EH (cell line): ENCODE results near the gene POLR3GL.

Source experiments
- DNase-seq: peaks from one replicate; pipeline ENCODE4 v3.0.0-alpha.2; 2015; ENCODE audit warnings: low read depth

POLR3GL gene

DNA sequence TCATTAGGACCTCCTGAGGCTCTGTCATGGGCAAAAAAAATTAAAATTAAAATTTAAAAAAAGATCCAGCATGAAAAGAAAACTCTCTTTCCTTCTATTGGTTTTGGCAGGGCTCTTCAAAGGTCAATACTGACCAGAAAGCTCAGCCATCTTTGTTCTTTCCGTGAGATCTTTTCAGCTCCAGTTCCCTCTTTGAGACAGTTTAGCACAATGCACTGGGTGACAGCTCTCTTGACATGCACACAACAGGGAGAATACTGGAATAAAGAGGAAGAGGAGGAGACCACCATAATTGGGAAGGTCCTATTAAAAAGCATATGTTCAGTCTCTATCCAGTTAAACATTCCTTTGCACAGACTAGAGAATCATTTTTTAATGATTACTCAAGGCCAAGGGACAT, 13.0 kb upstream of the POLR3GL start:
- DNase-seq = no peak

DNA sequence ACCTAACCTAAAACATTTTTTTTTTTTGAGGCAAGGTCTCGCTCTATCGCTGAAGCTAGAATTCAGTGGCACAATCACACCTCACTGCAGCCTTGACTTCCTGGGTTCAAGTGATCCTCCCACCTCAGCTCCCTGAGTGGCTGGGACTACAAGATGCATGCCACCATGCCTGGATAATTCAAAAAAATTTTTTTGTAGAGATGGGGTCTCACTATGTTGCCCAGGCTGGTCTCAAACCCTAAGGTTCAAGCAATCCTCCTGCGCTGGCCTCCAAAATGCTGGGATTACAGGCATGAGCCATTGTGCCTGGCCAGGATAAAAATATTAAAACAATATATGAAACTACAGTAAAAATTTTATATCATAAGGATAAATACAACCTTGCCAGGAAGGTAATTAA, 11.6 kb upstream of the POLR3GL start:
- no peak for DNase-seq

DNA sequence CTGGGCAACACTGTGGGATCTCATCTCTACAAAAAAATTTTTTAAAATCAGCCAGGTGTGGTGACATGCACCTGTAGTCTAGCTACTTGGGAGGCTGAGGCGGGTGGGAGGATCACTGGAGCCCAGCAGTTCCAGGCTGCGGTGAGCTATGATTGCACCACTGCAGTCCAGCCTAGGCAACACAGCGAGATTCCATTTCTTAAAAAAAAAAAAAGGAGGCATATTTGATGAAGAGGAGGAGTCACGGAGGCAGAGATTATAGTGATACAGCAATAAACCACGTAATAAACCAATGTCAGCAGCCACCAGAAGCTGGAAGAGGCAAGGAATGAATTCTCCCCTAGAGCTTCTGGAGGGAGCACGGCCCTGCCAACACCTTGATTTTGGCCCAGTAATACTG, 10.6 kb upstream of the POLR3GL start:
- DNase-seq = no peak

DNA sequence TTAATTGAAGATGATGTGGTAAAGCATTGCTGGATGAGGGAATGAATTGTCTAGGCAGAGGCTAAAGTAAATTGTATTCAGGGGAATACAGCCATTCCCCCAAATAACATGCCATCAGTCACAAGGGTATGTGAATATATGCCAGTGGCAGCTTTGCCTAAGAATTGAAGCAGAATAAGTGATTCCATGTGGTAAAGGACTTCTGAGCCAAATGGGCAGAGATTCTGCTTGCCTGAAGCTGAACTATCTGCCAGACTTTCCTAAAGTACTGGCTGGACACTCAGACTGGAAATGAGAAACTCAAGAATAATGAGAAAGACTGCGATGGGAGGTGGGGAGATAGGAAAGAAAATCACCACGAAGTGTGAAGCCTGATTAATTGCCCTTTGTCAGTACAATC, 9.1 kb upstream of the POLR3GL start:
- DNase-seq = no peak

DNA sequence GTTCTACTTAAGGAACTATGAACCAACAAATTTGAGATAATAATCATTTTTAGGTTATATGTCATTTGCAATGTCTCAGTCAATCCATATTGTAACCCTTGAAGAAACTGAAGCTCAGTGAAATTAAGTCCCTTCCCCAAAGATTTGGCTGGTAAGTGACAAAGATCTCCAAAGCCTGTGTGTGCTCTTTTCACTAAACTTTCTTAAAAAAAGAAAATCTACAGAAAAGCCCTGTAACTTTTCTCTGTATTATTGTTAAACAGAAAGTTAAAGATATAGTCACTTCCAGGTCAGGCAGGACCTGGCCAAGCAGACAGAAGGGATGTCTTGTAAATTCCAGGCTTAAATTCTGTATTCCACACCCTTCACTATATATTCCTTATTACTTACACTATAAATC, 8.1 kb upstream of the POLR3GL start:
- DNase-seq = no peak

DNA sequence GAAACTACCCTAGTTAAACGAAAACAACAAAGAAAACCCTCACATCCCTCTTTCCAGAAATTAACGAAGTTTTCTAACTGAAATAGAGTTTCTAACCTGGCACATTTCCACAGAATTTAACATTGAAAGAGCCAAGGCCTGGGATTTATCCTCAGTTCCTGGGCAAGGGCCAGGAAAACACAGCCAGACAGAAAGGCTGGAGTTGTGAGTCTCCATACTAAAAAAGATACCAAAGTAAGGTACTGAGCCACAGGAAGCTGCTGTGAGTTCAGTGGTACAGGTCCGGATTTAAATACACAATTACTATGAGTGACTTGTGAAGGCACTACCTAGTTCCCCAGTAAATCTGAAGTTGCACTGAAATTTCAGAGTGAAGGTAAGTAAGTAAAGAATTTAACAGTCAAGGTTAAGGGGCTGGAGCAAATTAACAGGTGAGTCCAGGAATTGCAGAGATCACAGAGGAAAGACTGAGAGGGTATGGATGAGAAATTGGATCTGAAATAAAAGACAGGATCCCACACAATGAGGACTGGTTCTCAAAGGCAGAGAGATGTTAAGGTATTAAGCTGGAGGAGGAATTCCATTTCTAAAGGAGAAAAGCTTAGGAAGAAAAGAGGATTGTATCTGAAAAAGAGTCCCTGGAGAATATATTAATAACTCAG, 7.6 kb upstream of the POLR3GL start:
- peak; percentile 48 for DNase-seq

DNA sequence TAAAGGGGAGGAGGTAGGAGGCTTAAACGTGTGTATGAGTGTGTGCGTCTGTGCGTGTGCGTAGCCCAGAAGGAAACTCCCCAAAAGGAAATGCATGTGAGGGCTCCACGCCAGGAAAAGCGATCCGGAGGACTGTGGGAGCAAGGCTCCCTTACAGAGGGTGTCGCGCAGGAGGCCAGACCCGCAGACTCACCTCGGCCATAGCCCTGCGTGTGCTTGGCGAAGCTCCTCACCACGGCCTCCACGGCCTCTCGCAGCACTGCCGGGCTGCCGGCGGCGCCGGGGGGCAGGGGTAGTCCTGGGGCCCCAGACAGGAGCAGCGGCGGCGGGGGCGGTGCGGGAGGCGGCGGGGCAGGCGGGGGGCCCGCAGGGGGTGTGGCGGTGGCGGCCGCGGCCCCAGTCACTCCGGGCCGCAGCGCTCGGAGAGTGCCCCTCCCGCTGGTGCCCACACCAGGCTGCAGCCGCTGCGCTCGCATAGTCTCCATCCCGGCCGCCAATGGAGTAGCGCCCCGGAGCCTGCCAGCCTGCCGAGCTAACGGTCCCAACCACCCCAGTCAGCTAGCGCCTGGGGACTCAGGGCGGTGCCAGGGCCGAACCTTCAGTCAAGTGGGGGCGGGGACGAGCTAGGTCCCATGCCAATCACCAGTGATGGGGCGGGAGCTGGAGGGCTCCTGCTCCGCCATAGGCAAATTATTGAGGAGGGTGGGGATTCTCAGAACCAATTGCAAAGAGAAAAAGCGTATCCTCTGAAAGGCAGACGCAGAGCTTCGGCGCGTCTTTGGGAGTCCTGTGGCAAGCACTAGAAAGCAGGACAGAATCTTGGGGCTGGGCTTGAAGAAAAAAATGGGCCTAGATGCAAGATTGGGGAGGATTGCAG, 6.8 kb upstream of the POLR3GL start, which contains the start of gene LIX1L:
Gene LIX1L (minus strand): TSS at position 575 of the 877 bp plus-strand sequence. CDS start 90 bp downstream, at position 485.
- peak; percentile 98 for DNase-seq

DNA sequence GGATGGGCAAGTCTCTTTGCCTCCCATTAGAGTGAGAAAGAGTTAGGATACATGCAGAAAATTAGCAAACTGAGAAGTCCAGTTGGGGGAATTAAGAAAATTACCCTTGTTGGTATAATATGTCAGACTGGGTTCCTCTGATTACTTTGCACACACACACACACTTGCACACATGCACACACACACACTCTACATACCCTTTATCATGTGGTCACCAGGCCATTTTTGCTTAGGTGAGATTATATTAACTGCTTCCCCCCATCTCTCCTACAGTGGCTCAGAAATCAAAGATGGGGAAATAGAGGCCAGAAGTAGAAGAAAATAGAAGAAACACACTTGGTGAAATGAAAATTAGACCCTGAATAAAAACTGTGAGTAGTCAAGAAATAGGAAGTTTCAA, 5.8 kb upstream of the POLR3GL start:
- no peak for DNase-seq

DNA sequence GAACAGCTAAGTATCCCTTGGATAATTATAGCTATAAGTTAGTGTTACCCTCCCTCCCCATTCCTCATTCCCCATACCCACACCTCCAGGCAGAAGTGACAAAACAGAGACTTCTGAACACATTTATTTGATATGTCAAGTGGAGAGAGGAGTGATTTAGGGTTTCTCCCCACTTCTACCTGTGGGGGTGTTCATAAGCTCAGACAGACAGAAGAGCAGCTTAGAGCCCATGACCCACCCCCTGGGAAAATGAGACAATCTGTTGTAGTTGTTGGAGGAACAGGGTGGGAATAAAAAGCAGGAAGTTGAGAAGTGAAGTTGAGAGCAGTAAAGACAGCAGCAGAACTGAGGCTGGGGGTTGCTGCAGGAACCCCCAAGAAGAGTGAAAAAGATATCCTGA, 5.2 kb upstream of the POLR3GL start:
- no peak for DNase-seq

DNA sequence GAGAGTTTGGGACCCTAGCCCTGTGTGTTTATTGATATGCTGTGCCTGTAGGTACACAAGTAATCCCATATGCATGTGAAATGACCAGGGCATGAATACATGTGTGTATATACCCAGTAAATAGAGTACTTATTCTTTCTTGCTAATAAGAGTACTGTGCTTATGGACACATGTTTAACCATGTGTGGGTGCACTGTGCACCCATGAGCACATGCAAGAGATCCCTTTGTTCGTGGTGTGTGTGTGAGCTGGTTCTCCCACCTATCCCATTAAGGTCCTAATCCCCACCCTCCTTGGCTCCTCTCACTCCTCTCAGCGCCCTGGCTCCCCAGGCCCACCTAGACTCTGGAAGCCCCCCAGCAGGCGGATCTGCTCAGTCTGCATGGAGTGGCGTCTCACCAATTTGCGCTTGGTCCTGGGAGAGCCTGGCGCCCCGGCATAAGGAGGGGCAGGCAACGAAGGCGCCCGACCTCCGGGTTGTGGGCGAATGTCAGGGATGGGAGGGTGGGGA, 4.5 kb upstream of the POLR3GL start:
- no peak for DNase-seq

DNA sequence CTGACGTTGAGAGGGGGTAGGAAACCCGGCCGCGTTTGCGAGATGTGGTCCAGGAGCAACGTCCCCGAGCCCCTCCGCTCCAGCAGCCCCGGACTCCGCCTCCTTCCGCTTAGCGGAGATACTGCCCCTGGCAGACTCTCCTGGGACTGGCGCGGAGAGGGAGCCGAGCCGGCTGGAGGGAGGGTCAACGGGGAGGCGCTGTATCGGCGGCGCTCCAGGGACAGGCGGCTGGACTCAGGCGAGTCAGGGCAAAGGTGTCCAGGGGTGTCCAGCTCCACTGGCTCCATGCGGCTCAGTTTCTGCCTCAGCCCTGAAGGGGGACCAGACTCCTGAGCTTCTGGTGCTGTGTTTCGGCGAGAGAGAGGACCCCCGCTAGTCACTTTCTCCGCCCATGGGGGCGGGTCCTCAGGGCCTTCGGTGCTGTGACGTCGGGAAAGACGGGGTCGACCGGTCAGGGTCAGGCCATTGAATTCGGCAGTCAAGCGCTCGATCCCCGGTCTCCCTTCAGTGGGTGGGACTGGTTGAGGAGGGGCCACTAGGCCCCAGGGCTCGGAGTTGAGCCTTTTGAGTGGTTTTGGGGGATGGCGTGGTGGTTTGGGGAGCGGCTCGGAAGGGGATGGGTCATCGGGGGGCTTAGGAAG, 3.9 kb upstream of the POLR3GL start:
- peak; percentile 72 for DNase-seq

DNA sequence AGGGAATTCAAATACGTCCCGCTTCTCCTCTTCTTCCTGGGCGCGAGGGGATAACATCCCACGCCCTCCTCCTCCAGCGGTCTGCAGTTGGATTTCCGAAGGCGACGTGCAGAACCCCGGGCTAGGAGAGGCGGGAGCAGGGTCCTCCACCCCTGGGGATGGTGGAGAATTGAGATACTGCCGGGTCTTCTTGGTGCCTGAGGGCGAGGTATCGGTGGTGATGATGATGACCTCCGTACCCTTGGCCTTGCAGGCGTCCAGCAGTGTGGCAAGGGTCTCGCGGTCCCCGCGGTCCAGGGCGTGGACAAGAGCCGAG, 3.4 kb upstream of the POLR3GL start:
- DNase-seq = no peak

DNA sequence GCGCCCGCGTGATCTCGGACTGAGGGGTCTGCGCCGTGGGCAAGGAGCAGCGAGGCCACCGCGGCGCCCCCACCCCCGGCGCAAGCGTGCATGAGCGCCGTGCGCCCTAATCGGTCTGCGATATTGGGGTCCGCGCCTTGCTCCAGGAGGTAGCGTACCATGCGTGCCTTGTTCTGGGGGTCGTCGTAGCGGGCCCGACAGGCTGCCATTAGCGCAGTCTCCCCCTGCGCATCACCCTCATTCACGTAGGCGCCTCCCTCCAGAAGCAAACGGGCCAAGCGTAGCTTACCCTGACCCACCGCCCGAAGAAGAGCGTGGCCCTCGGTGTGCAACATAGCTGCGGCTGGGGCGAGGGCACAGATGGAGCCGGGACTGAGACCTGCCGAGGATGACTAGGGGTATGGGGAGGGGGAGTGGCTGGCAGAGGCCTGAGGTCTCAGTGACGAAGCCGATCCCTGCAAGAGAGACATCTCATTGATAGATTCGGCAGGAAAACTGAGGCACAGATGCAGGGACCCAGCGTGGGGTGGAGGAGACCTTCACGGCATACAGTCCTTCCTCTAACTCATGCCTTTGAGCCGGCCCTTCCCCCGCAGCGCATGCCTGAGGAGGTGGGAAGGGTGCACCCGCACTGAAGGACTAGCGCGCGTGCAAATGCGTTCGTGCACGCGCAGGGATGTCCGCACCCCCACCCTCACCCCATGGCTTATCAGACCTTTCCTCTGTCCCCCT, 2.9 kb upstream of the POLR3GL start:
- peak; percentile 52 for DNase-seq

DNA sequence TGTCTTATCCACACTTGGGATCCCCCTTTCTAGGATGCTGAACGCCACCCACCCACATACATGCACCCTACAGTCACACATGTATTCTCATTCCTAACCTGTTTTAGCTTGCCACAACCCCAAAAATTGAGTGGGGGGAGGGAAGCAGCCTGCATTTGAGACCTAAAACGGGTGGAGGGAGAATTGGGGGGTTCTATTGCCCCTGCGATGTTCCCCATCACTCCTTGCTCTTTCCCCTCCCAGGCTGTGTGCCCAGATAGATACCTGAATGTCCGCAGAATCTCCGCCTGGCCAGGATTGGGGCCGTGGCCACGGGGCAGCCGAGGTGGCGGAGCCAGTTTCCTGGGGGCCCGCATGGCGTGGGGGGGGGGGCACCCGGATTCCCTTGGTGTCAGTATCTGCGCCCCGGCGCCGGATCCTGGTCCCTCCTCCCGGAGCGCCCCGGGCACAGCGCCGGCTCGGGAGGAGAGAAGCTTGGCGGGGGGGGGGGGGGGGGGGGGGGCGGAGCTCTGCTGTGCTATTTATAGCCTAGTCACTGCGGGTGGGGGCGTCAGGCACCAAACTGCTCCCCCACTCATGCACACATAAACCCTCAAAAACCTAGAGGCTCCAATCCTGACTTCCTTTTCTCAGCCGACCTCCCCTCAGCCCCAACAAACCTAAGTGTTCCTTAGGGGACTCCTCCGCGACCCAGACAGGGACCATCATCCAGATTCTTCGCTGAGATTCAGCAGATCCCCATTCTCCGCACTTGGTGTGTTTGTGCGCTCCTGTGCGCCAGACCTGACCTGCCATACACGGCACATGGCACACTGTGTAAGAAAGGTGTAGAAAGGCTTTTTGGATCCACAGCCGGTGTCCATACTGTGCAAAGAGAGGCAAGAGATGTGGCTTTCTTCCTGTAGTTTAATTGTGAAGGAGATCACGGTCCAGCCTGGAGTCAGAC, 2.1 kb upstream of the POLR3GL start:
- peak; percentile 56 for DNase-seq

DNA sequence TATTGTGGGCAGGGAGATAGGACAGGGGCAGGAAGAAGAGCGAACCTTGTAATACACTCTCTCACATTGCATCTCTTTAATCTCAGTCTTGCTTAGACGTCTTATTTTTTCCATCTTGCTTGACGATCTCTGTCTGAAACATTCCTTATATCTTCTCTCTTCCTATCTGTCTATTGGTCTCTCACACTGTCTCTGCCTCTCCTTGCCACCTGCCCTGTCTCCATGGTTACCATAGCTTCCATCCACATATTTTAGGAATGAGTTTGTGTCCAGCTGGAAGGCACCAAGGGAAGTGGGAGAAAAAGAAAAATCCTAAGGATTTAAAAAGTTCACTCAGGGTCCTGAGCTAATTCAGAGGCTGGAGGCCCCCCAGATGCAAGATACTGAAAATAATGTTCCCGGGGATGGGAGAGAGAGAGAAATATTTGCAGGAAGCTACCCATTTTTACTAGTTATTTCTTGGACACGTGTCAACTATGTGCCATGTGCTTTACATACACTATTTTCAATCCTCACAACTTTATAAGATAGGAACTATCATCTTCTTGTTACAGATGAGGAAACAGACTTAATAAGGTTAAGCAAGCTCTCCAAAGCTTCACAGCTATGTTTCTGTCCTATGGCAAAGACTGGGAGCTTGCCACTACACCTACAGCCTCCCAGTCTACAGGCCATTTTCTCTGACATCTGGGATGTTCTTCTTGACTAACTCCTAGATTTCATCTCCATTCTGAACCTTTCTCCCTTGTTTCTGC, 1.0 kb upstream of the POLR3GL start:
- DNase-seq = peak; percentile 89

DNA sequence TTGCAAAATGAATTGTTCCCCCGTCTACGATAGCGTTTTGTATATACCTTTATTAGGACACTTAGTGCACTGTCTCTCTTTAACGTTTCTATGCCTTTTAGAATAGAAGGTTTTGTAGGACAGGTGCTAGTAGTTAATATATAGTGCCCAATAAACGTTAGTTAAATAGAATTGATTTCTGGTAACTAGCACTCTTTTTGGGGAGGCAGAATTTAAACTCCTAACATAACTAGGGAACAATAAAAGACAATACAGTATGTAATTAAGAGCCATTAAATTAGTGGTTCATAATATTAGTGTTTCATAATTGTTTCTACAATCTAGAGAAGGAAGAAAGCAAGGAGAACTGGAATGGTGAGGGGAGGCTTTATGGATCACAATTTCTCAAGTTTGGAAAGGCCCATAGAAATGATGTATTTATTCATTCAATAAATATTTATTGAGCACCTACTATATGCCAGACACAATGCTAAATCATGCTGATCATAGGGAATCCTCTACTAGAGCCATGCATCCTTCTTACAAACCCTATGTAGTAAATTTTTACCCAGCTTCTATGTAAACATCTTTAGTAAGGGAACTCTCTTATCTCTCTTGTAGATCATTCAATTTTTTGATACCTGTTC, 742 bp downstream of the POLR3GL start:
- no peak for DNase-seq

DNA sequence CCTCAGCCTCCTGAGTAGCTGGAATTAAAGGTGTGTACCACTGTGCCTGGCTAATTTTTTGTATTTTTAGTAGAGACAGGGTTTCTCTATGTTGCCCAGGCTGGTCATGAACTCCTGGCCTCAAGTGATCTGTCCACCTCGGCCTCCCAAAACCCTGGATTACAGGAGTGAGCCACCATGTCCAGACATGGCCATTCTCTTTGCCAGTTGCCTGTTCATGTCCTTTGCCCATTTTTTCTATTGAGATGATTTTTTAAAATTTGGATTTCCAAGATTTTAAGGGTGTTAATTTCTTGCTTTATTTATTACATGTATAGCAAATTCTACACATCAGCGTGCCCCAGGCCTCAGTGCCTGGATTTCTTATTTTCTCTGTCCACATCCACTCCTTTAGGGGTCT, 2.8 kb downstream of the POLR3GL start:
- DNase-seq = no peak

DNA sequence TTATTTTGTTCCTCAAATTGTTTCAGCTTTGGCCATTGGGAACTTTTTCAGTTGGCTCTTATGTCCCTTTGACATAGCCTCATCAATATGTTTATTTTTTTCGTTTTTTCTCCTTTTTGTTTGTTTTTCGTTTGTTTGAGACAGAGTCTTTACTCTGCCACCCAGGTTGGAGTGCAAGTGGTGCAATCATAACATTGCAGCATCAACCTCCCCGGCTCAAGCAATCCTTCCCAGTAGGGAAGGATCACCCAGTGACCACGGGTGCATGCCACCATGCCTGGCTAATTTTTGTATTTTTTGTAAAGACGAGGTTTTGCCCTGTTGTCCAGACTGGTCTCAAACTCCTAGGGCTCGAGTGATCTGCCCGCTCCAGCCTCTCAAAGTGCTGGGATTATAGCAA, 8.1 kb downstream of the POLR3GL start:
- DNase-seq = no peak

DNA sequence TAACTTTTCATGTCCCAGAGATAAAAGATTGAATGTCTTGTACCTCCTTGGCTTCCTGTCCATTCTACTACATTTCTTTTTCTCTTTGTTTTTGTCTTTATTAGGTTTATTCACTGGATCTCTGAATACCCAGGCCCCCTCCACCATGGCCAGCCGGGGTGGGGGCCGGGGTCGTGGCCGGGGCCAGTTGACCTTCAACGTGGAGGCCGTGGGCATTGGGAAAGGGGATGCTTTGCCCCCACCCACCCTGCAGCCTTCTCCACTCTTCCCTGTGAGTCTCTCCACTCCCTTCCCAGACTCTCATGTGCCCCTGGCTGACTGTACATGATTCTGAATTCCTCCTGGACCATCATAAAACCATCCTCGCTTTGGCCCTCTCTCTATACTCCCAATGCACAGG, 10.2 kb downstream of the POLR3GL start:
- no peak for DNase-seq

DNA sequence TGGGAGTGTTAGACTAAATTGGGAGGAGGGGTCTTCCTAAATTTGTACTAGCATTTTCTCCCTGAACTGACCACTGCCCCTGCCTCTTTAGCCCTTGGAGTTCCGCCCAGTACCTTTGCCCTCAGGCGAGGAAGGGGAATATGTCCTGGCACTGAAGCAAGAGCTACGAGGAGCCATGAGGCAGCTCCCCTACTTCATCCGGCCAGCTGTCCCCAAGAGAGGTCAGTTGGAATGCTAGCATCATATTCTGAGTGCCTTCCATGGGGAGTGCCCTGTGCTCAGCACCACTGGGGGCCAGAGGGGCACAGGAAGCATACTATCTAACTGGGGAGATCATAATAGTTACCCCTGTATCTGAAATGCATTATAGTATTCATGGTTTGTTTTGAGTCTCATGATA, 10.7 kb downstream of the POLR3GL start:
- no peak for DNase-seq
